PC-9 (cell line): ENCODE results near the gene XXYLT1. TPM values are rescaled to one million over a fixed set of nuclear protein-coding genes. Genes with fewer than 3 reads are reported as not detected.
"Not testable (repeated sequence)": the region's sequence is repeated elsewhere in the genome, so short reads cannot be mapped to it uniquely, and the experiment has no call there.

ENCODE experiments used
- BruUV-seq: library from RNA; stranded (reverse); fragments of 400-500 nt; replicated peaks from 2 replicates; lab custom pipeline; 2021; lab: Mats Ljungman, UMichigan
- CTCF ChIA-PET: fragments of 300-600 bp; sonication (Branson Sonifier 250); formaldehyde crosslinking; loops from one replicate; lab custom pipeline; 2022; ENCODE audit warnings: antibody characterized with exemption; lab: Charles Lee
- POLR2A ChIA-PET: fragments of 300-600 bp; sonication (Branson Sonifier 250); formaldehyde crosslinking; loops from one replicate; lab custom pipeline; 2022; ENCODE audit warnings: antibody characterized with exemption; ENCODE audit not compliant: unreplicated experiment; lab: Charles Lee
- DNase-seq, 2 experiments: peaks; one replicate each; pipeline versions ENCODE4 v3.0.0 to v3.0.0-alpha.2; 2015 to 2022; ENCODE audit warnings: mixed read lengths in 1 of 2
- H2AFZ ChIP-seq: fragments of 200-600 bp; sonication (generic); 2 replicates; pipeline ENCODE4 v1.8.1; 2017; ENCODE audit warnings: antibody characterized with exemption
- H3F3A ChIP-seq: fragments of 200-600 bp; sonication (generic); 2 replicates; pipeline ENCODE4 v1.8.1; 2017; ENCODE audit warnings: antibody characterized with exemption, mild to moderate bottlenecking, low read depth; ENCODE audit not compliant: insufficient read depth
- H3K27ac ChIP-seq: fragments of 200-600 bp; sonication (generic); 2 replicates; pipeline ENCODE4 v1.6.1; 2016; ENCODE audit warnings: mixed run types
- H3K27me3 ChIP-seq: fragments of 200-600 bp; sonication (generic); 2 replicates; pipeline ENCODE4 v1.6.1; 2016; ENCODE audit warnings: low read depth, mixed run types; ENCODE audit not compliant: insufficient read depth
- H3K36me3 ChIP-seq: fragments of 200-600 bp; sonication (generic); 2 replicates; pipeline ENCODE4 v1.6.1; 2016; ENCODE audit warnings: low read depth, mixed run types
- H3K4me1 ChIP-seq: fragments of 200-600 bp; sonication (generic); replicated peaks from 2 replicates; pipeline ENCODE4 v1.6.1; 2016; ENCODE audit warnings: mixed run types; ENCODE audit not compliant: insufficient read depth
- H3K4me2 ChIP-seq: fragments of 200-600 bp; sonication (generic); 2 replicates; pipeline ENCODE4 v1.6.1; 2017; ENCODE audit warnings: mixed run types
- H3K4me3 ChIP-seq: fragments of 200-600 bp; sonication (generic); 2 replicates; pipeline ENCODE4 v1.6.1; 2016; ENCODE audit warnings: mixed run types
- H3K79me2 ChIP-seq: fragments of 200-600 bp; sonication (generic); 2 replicates; pipeline ENCODE4 v1.6.1; 2017; ENCODE audit warnings: low read depth, mixed run types
- H3K9me2 ChIP-seq: fragments of 200-600 bp; sonication (generic); 2 replicates; pipeline ENCODE4 v1.8.1; 2017; ENCODE audit warnings: mild to moderate bottlenecking; ENCODE audit not compliant: insufficient read depth
- H3K9me3 ChIP-seq: fragments of 200-600 bp; sonication (generic); 2 replicates; pipeline ENCODE4 v1.8.1; 2016; ENCODE audit warnings: low read depth; ENCODE audit not compliant: insufficient read depth
- H4K20me1 ChIP-seq: fragments of 200-600 bp; sonication (generic); 2 replicates; pipeline ENCODE4 v1.8.1; 2017; ENCODE audit not compliant: insufficient read depth
- CTCF ChIP-seq: fragments of 200-600 bp; sonication (generic); conservative IDR thresholded peaks from 2 replicates; pipeline ENCODE4 v1.6.1; 2017; ENCODE audit warnings: mixed run types, antibody characterized with exemption, mild to moderate bottlenecking, moderate library complexity
- EZH2 ChIP-seq: fragments of 200-600 bp; sonication (generic); IDR thresholded peaks from 2 replicates; pipeline ENCODE4 v1.8.0; 2017; ENCODE audit warnings: antibody characterized with exemption, low read depth
- intact Hi-C: fragments of 100-400 bp; cut with micrococcal nuclease; formaldehyde crosslinking; loops from one replicate; pipeline ENCODE4 v1.10.0; 2022; ENCODE audit not compliant: unreplicated experiment
- total RNA-seq: library from RNA; stranded (reverse); gene quantifications from 2 replicates; pipeline ENCODE4 v1.2.3, GENCODE V29; 2021

XXYLT1 gene
- total RNA-seq, 1 experiment from 2014 or later: 13.3 TPM

DNA sequence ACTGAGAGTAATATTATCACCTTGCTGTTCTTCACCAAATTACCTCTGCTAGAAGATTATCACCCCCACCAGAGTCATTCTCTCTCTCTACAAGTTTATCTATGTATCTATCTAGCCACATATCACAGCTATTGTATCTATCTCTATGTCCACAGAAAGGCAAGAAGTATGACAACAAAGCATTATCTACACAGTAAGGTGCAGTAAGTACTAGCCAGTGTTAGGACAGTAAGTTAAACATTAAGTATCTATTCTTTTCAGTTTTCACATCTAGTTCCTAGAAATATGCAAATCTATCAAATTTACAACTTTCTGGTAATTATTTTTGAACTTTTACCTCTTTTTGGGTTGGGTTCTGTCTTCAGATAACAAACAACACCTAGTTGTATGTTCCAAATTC, 26.5 kb upstream of the XXYLT1 start:
- ChIA-PET POLR2A (no interaction called here), CTCF (interaction anchor here (0.5 kb wide), 1 partner anchor 26 kb away, joined by 3 read pairs; the partner anchor contains the start of gene XXYLT1)
- Histone ChIP-seq H3F3A (no peaks in the 10 kb centered on the region), H3K27me3 (no peaks in the 10 kb centered on the region), H2AFZ (no peak overlapping the region), H3K36me3 (peaks cover 10% of the 10 kb centered on the region), H3K9me2 (no peaks in the 10 kb centered on the region), H3K4me2 (no peak overlapping the region), H4K20me1 (no peaks in the 10 kb centered on the region), H3K4me3 (no peak overlapping the region), H3K27ac (no peak overlapping the region), H3K79me2 (no peaks in the 10 kb centered on the region), H3K9me3 (no peaks in the 10 kb centered on the region), H3K4me1 (no peaks in the 10 kb centered on the region)
- TF ChIP-seq CTCF: no peak
- no peak for TF ChIP-seq EZH2
- intact Hi-C loops: no loop called here
- no peak for DNase-seq
- BruUV-seq: no TSS peak

- no peak overlapping the region for H3K4me3 ChIP-seq
- peaks cover 18% of the 10 kb centered on the region for H3K36me3 ChIP-seq
- ChIA-PET CTCF (no interaction called here), POLR2A (no interaction called here)
- no peaks in the 10 kb centered on the region for H3K4me1 ChIP-seq
- H3K27ac ChIP-seq: no peak overlapping the region
- no peaks in the 10 kb centered on the region for H3K27me3 ChIP-seq
- H2AFZ ChIP-seq: no peak overlapping the region
- H3F3A ChIP-seq: no peaks in the 10 kb centered on the region
- H3K4me2 ChIP-seq: no peak overlapping the region
- intact Hi-C loops: no loop called here
- H3K9me2 ChIP-seq: no peaks in the 10 kb centered on the region
- BruUV-seq: no TSS peak
- TF ChIP-seq CTCF: no peak
- no peak for TF ChIP-seq EZH2
- H4K20me1 ChIP-seq: no peaks in the 10 kb centered on the region
- H3K79me2 ChIP-seq: no peaks in the 10 kb centered on the region
- no peaks in the 10 kb centered on the region for H3K9me3 ChIP-seq
- DNase-seq: no peak
Measured at GRCh38 chr3:195296662-195297061, 25.7 kb upstream of the XXYLT1 start.

GRCh38 chr3:195291121-195291520, 20.2 kb upstream of the XXYLT1 start:
- Histone ChIP-seq H4K20me1 (no peaks in the 10 kb centered on the region), H3K4me3 (no peak overlapping the region), H3K4me2 (no peak overlapping the region), H3K4me1 (no peaks in the 10 kb centered on the region; the same call in 1 of the 2 replicates), H3K9me3 (no peaks in the 10 kb centered on the region), H3K79me2 (no peaks in the 10 kb centered on the region), H3F3A (no peaks in the 10 kb centered on the region), H3K36me3 (peaks cover 42% of the 10 kb centered on the region), H3K27ac (no peak overlapping the region), H3K27me3 (no peaks in the 10 kb centered on the region), H2AFZ (no peak overlapping the region), H3K9me2 (no peaks in the 10 kb centered on the region)
- intact Hi-C loops: no loop called here
- no peak for DNase-seq
- ChIA-PET POLR2A (no interaction called here), CTCF (interaction anchor here (1.0 kb wide), 1 partner anchor 20 kb away, joined by 3 read pairs; the partner anchor contains the start of gene XXYLT1)
- BruUV-seq: no TSS peak
- TF ChIP-seq CTCF (no peak), EZH2 (no peak)

DNA sequence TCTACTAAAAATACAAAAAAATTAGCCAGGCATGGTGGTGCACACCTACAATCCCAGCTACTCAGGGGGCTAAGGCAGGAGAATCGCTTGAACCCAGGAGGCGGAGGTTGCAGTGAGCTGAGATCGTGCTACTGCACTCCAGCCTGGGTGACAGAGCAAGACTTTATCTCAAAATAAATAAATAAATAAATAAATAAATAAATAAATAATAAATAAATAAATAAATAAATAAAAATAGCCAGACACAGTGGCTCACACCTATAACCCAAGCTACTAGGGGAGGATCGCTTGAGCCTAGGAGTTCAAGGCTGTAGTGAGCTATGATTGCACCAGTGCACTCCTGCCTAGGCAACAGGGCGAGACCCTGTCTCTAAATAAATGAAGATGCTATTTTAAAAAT, 19.7 kb upstream of the XXYLT1 start:
- CTCF ChIA-PET: interaction anchor here (0.6 to 1.0 kb wide), 2 partner anchors 11 to 19 kb away, joined by 3 read pairs; partner anchors contain the start of gene XXYLT1
- POLR2A ChIA-PET, intact Hi-C loops, H4K20me1 ChIP-seq, H2AFZ ChIP-seq, H3K4me1 ChIP-seq, H3K27ac ChIP-seq, H3K9me3 ChIP-seq, H3K9me2 ChIP-seq, H3K4me2 ChIP-seq, BruUV-seq, DNase-seq, H3K79me2 ChIP-seq, H3K27me3 ChIP-seq, H3F3A ChIP-seq, H3K4me3 ChIP-seq: not testable (repeated sequence)
- H3K36me3 ChIP-seq: peaks cover 45% of the 10 kb centered on the region
